ENCODE results near the gene SEZ6L2. TPM values are rescaled to one million over a fixed set of nuclear protein-coding genes. Genes with fewer than 3 reads are reported as not detected.

SEZ6L2 gene
- total RNA-seq, 1 experiment from 2014 or later: 44.7 TPM

DNA sequence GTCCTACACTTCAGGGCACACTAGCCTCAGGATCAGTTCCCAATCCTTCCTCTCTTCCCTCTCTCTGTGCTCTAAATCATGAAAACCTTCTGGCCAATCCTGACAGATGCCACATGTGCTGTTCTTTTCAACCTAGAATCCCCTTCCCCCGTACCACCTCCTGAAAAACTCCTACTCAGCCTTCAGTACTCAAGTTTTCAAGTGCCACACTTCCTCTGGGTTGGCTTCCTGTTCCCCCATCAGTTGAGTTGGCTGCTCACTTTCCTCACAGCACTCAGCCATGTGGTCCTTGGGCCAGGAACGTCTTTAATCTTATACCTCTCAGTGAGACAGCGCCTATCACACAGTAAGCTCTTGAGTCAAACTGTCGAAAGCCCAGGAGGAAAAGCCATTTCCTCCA, 4.2 kb upstream of the SEZ6L2 start:
- Histone ChIP-seq H3K9ac (ENCODE audit: extremely low read depth, insufficient read length, low read length) (no peak overlapping the region), H4K91ac (ENCODE audit: insufficient read length, low read depth, low read length) (no peak overlapping the region), H3K4me1 (ENCODE audit: insufficient read depth, low read length) (peaks cover 2% of the 10 kb centered on the region), H3K27me3 (ENCODE audit: insufficient read depth, low read length) (no peaks in the 10 kb centered on the region), H3K4me2 (ENCODE audit: insufficient read depth, insufficient read length, low read length) (no peak overlapping the region), H4K5ac (ENCODE audit: insufficient read length, low read depth, low read length) (no peak overlapping the region), H3K56ac (ENCODE audit: insufficient read length, low read depth, low read length) (no peak overlapping the region), H3K9me3 (ENCODE audit: control insufficient read depth, low read depth, low read length) (no peaks in the 10 kb centered on the region), H2BK12ac (ENCODE audit: insufficient read length, low read depth, low read length) (no peak overlapping the region), H3T11ph (ENCODE audit: low read length) (no peak overlapping the region), H3K27ac (ENCODE audit: insufficient read length, low read depth, low read length) (no peak overlapping the region), H4K20me1 (ENCODE audit: control insufficient read depth, insufficient read depth, insufficient read length) (no peaks in the 10 kb centered on the region), H3K23ac (ENCODE audit: insufficient read length, low read depth, low read length) (no peak overlapping the region), H3K18ac (ENCODE audit: insufficient read length, low read depth, low read length) (no peak overlapping the region), H2BK20ac (ENCODE audit: low read depth, low read length, poor library complexity, severe bottlenecking) (no peak overlapping the region), H2BK15ac (ENCODE audit: low read depth, low read length) (no peak overlapping the region), H2BK5ac (ENCODE audit: insufficient read length, low read length) (no peak overlapping the region), H2AFZ (ENCODE audit: low read length) (no peak overlapping the region), H3K4ac (ENCODE audit: low read depth, low read length) (no peak overlapping the region), H3K79me1 (ENCODE audit: insufficient read depth, low read depth, low read length, poor library complexity, severe bottlenecking) (peaks cover 3% of the 10 kb centered on the region), H4K8ac (replicated peaks; ENCODE audit: insufficient read length, low read depth, low read length) (no peak overlapping the region), H2BK120ac (ENCODE audit: low read depth, low read length, poor library complexity, severe bottlenecking) (no peak overlapping the region), H3K79me2 (ENCODE audit: insufficient read depth, low read length) (no peaks in the 10 kb centered on the region; the same call in 1 of the 2 replicates), H3K14ac (ENCODE audit: insufficient read depth, low read length) (no peak overlapping the region), H3K23me2 (ENCODE audit: insufficient read length, low read depth, low read length, poor library complexity, severe bottlenecking) (peaks cover 21% of the 10 kb centered on the region), H2AK5ac (ENCODE audit: insufficient read length, low read length) (no peak overlapping the region)
- peak overlapping the region in 1 of 3 experiments; percentile 63; a peak in 2 of 7 replicates for H3K27ac Mint-ChIP-seq
- peaks cover 14 to 29% (median 21%) of the 10 kb centered on the region in 3 experiments; a peak in 6 of 7 replicates for H3K36me3 Mint-ChIP-seq (ENCODE audit: insufficient read depth in 1 of 3, low read depth in 3 of 3)
- H3K9me3 Mint-ChIP-seq: no peaks in the 10 kb centered on the region
- no peaks in the 10 kb centered on the region for H3K27me3 Mint-ChIP-seq (ENCODE audit: low read depth)
- TF ChIP-seq, protein P1, sequence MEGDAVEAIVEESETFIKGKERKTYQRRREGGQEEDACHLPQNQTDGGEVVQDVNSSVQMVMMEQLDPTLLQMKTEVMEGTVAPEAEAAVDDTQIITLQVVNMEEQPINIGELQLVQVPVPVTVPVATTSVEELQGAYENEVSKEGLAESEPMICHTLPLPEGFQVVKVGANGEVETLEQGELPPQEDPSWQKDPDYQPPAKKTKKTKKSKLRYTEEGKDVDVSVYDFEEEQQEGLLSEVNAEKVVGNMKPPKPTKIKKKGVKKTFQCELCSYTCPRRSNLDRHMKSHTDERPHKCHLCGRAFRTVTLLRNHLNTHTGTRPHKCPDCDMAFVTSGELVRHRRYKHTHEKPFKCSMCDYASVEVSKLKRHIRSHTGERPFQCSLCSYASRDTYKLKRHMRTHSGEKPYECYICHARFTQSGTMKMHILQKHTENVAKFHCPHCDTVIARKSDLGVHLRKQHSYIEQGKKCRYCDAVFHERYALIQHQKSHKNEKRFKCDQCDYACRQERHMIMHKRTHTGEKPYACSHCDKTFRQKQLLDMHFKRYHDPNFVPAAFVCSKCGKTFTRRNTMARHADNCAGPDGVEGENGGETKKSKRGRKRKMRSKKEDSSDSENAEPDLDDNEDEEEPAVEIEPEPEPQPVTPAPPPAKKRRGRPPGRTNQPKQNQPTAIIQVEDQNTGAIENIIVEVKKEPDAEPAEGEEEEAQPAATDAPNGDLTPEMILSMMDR (conservative IDR thresholded peaks at IDR 0.05): no peak
- H3K4me3 Mint-ChIP-seq: 0 out of 5 replicates have a peak overlapping the region, but pooled peaks of 1 of the 2 experiments have one; percentile 1
- H3K4me1 Mint-ChIP-seq: peaks cover 13 to 20% of the 10 kb centered on the region in 2 experiments
- DNase-seq: no peak
- no CpG with 5 or more reads among the region's 4 CpGs for WGBS (ENCODE audit: extremely low coverage, insufficient read length, low lambda C conversion rate)

Measured in H9 (cell line).